DMS79 treated with DMSO at 0.1 percent for 48 hours (cell line): ENCODE results near the gene SLITRK3.

Experiments used
- DNase-seq: peaks from one replicate; lab custom pipeline; 2025; lab: John Stamatoyannopoulos, UW

Gene SLITRK3, protein sequence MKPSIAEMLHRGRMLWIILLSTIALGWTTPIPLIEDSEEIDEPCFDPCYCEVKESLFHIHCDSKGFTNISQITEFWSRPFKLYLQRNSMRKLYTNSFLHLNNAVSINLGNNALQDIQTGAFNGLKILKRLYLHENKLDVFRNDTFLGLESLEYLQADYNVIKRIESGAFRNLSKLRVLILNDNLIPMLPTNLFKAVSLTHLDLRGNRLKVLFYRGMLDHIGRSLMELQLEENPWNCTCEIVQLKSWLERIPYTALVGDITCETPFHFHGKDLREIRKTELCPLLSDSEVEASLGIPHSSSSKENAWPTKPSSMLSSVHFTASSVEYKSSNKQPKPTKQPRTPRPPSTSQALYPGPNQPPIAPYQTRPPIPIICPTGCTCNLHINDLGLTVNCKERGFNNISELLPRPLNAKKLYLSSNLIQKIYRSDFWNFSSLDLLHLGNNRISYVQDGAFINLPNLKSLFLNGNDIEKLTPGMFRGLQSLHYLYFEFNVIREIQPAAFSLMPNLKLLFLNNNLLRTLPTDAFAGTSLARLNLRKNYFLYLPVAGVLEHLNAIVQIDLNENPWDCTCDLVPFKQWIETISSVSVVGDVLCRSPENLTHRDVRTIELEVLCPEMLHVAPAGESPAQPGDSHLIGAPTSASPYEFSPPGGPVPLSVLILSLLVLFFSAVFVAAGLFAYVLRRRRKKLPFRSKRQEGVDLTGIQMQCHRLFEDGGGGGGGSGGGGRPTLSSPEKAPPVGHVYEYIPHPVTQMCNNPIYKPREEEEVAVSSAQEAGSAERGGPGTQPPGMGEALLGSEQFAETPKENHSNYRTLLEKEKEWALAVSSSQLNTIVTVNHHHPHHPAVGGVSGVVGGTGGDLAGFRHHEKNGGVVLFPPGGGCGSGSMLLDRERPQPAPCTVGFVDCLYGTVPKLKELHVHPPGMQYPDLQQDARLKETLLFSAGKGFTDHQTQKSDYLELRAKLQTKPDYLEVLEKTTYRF

GRCh38 chr3:165195640-165196576 is at the start of gene SLITRK3:
Gene SLITRK3 (minus strand): TSS chr3:165196384. CDS start chr3:165190830, 5,554 bp downstream.
- no peak for DNase-seq

DNA sequence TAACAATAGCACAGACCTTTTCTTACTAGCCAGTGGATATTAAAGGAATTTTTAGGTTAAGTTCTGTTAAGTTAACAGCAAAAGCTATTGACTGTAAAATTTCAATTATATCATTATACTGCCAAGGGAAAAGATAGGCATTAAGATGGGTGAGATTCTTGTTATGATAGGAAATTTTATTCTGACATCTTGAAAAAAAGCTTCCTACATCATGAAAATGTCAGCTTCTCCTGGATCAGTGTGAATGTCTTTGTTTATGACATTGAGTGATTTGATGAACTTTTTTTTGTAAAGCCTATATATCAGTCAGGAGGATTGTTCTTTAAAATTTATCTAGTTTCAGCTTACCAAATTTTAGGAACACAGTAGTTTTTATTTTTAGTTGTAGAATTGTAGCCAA is 47.4 kb upstream of the SLITRK3 start:
- no peak for DNase-seq

DNA sequence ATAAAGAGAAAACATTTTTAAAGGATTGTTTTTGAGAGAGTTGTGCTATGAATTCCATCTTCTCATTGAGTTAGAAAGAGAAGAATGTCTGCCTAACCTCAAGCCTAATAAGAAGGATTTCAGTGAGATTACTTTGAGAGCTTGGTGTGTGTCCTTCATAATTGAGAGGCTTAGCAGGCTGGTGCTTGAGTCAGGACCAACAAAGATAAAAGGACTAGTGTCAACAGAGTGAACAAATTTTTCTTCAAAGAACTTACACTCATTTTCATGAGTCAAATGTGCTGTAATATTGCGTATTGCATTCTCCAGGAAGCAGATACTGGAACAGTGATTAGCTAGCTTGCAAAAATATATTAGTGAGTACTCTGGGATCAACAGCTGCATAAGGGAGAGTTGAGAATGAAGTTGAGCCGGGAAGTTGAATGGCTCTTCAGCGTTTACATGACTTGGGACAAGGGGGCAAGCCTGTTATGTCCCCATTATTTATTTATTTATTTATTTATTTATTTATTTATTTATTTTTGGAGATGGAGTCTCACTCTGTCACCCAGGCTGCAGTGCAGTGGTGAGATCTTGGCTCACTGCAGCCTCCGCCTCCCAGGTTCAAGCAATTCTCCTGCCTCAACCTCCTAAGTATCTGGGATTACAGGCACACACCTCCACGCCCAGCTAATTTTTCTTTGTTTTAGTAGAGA is 37.5 kb upstream of the SLITRK3 start:
- DNase-seq: no peak

- no peak for DNase-seq
Observed at GRCh38 chr3:165225604-165226003, 29.4 kb upstream of the SLITRK3 start.

GRCh38 chr3:165217739-165218138 is 21.6 kb upstream of the SLITRK3 start:
- no peak for DNase-seq

DNA sequence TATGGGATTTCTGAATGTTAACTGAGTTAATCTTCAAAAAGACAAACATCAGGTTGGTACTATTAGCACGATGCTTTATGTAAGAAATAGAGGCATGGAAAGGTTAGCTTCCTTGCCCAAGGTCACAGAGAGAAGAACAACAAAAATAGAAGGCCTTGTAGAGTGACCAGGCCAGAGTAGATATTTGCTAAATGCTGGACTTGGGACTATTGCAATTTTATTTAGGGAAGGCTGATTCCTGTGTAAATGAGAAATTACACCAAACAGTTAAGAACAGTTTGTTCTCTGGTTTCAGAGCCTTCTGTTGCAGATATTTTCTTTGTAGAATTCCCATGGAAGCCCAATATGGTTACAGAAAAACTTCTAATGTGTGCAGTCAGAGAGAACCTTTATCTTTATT is 16.4 kb upstream of the SLITRK3 start:
- no peak for DNase-seq

DNA sequence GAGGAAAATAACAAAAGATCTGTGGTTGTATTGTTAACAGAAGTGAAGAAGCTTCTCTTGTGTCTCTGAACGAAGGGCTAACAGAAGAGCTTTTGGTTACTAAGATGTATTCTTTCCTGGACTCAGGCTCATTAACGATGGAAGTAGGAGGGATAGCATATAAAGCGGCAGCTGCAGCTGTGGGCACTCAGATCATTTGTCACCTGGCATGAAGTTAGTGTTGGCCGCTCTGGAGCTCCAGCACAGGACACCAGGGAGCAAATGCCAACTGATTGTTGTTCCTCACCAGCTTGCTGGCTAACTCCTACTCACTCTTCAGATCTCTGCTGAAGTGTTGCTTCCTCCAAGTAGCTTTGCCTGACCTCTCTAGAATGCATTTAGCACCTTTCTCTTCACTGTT is 15.5 kb upstream of the SLITRK3 start:
- DNase-seq: no peak

GRCh38 chr3:165210727-165211126 is 14.5 kb upstream of the SLITRK3 start:
- no peak for DNase-seq

DNA sequence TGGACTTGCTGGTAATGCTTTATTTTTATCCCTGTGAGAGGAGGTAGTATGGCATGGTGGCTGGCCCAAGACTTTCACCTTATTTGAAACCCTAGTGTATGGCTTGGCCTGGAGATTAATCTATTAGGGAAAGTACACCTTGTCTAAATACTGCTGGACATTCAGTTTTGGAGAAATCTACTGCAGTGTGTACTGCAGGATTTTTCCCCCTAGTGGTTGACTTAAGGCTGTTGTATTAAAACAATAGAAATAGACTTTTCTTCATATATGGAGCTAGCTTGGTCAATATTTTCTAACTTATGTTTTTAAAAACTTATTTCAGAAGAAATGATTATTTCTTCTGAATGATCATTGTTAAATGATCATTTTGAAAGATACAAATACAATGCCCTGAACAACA is 13.9 kb upstream of the SLITRK3 start:
- DNase-seq: no peak

DNA sequence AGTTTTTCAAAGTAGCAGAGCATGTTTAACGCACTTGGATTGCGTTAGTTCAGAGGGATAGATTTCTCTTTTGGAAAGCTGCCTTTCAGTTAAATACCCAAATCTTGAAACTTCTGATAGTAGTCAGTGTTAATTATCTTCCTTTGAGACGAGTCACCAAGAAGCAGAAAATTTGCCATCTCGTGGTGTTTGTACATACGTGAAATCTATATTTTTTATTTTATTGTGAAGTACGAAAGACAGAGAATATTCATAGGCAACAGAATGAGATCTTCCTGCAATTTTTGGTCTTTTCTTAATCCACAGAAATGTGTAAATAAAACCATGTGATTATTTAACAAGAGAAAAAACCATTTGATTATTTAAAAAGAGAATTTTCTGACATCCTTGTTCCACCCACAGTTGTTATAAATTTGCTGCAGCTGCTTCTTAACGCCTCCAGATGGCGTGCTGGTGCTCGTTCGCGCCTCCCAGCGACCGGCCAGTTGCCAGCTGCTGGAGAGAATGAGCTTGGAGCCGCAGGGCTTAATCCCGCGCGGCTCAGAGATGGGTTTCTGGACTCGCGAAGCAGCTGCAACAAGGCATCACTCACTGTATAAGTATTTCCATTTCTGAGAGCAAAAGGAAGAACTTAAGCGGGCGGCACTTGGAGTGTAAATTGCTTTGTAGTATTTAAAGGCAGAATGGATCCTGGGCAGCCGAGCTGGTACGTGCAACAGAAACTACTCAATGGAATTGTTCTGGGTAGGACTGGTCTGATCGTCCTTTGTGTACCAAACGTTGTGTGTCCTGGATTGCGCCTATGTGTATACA is 10.5 kb upstream of the SLITRK3 start:
- no peak for DNase-seq

- DNase-seq: no peak
Observed at GRCh38 chr3:165204445-165204844, 8.3 kb upstream of the SLITRK3 start.

DNA sequence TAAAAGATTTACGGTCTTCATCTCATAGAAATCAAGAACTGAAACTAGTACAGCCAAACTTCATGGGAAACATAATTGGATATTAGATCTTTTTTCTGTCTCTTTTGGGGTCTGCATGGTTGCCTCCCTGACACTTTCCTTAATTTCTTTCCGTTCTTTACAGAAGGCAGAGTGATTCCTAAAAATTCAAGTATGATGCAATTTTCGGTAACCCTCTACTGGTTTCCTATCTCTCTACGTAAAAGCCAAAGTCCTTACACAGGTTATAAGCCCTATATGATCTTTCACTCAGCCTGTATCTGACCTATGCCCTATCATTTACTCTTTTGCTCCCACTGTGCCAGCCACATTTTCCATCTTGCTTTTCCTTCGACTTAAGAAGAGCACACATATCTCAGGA is 6.8 kb upstream of the SLITRK3 start:
- no peak for DNase-seq

DNA sequence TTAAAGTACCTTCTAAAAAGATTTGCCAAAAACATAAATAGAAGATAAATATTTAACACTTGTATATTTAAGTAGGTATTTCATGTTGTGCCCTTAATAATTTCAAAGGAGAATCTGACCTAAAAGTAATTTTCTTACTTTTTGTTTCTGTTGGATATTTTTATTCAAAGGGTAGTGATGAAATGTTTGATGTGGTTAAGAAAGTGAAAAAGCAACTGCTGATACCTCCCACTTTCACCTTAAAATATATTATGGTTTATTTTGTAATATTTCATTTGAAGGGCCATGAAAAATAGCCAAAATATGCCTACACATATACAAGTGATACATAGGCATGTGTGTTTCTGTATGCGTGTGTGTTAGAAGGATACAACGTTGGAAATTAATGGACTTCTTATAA is 5.8 kb upstream of the SLITRK3 start:
- DNase-seq: no peak

DNA sequence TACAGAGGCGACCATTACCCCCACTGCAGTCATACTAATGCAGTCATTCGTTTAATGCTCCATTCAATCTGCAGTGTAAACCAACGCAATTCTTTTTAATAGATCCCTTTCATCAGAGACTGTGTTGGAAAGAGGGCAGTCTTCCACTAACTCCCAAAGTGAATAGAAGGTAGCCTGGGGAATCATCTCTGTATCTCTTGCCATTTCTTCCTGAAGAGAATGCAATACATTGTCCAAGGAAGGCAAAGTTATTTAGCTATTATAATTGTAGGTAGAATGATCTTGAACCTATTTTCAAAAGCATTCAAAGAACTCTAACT is 1.3 kb upstream of the SLITRK3 start:
- no peak for DNase-seq

DNA sequence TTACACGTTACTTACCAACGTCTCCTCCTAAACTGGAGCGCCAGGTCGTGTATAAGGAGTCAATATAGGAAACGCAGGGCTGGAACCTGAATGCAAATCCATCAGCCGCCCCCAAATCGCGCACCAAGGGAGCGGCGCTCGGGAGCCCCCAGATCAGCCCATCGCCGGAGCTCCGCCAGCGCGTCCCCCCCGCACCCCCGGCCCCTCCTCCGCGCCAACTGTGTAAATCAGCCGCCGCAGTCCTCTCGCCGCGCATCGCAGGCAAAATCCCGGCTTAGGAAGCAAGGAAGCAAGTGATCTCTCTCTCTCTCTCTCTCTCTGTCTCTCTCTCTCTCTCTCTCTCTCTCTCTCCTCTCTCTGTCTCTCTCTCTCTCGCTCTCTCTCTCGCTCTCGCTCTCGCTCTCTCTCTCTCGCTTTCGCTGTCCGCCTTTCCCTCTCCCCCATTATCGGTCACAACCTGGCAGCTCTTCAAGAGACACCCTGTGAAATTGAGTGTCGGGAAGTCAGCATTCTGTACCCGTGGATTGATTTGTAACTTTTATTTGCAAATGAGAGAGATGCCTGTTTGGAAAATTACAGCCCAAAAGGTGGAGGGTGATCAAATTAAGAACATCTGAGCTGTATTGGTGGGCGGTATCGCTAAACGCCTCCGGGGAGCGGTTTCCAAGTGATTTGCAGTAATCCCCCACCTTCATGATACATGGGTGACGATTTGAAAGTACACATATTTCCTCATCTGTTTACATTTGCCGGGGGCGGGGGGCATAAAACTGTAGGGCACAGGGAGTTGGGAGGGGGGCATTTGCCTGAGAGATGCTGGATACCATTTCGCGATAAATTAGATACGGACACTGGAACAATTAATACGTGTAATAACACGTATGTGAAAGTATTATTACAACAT is 645 bp upstream of the SLITRK3 start:
- no peak for DNase-seq

DNA sequence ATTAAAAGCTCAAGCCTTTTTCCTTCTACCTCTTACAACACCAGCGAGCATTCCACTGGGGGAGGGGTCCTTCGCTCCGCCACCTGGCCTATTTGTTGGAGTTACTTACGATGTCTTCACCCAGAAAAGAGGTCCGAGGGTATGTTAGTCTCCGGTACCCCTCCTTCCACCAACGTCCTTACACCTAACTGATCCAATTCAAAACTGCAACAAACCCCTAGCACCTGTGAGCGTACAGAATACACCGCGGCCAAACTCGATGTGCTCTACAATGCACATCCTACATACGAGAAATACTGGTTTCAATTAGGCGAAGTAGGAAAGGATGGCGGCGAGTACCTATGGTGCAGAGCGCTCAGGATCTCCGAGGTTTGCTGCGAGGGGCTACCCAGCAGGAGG is 944 bp downstream of the SLITRK3 start:
- no peak for DNase-seq

- no peak for DNase-seq
Observed at GRCh38 chr3:165194511-165195240, 1.5 kb downstream of the SLITRK3 start.

GRCh38 chr3:165193366-165194254 is 2.6 kb downstream of the SLITRK3 start:
- no peak for DNase-seq
